B cell (primary cell): Measurements from ENCODE around the gene CCDC107. TPM values are rescaled to one million over a fixed set of nuclear protein-coding genes. Genes with fewer than 3 reads are reported as not detected.

Source experiments
- ATAC-seq: fragments of 200-7000 bp; cut with Tn5 transposase; one replicate; pipeline ENCODE4 v1.10.0; 2021; ENCODE audit warnings: low read depth, mild to moderate bottlenecking, moderate number of reproducible peaks, moderate library complexity
- CTCF ChIA-PET: fragments of 350-600 bp; sonication (Branson Sonifier 250); formaldehyde crosslinking; loops from one replicate; lab custom pipeline; 2021; ENCODE audit warnings: antibody characterized with exemption, inconsistent platforms; lab: Charles Lee
- POLR2A ChIA-PET: fragments of 350-600 bp; sonication (Branson Sonifier 250); formaldehyde crosslinking; loops from one replicate; lab custom pipeline; 2021; ENCODE audit warnings: antibody characterized with exemption; lab: Charles Lee
- DNase-seq: peaks from one replicate; pipeline ENCODE4 v3.0.0; 2013
- H2AFZ ChIP-seq: 2 replicates; pipeline ENCODE4 v1.6.1; 2012; ENCODE audit warnings: mild to moderate bottlenecking, low read depth, low read length; ENCODE audit not compliant: insufficient read depth, poor library complexity, severe bottlenecking
- H3K27ac ChIP-seq, 2 donors: 1 replicate in 1 of 2; 2 replicates in 1 of 2; pipeline ENCODE4 v1.5.1; 2012 to 2013; ENCODE audit warnings: low read length in 2 of 2, mild to moderate bottlenecking in 2 of 2, moderate library complexity in 1 of 2
- H3K27me3 ChIP-seq, 4 experiments: fragments of 200-600 bp in 1 of 4; sonication (generic) in 1 of 4; replicated peaks in 1 of 4; 1 replicate in 2 of 4; 2 replicates in 2 of 4; pipeline versions ENCODE4 v1.6.1 to v1.7.0; 2013 to 2016; ENCODE audit warnings: low read length in 3 of 4, mild to moderate bottlenecking in 2 of 4, mixed read lengths in 1 of 4, moderate library complexity in 1 of 4; ENCODE audit not compliant: insufficient read depth in 4 of 4, control insufficient read depth in 3 of 4; ENCODE audit errors: control extremely low read depth in 1 of 4
- H3K36me3 ChIP-seq, 2 experiments: replicated peaks in 1 of 2; 1 replicate in 1 of 2; 2 replicates in 1 of 2; pipeline versions ENCODE4 v1.6.1 to v1.7.1; 2013; ENCODE audit warnings: low read length in 1 of 2; ENCODE audit not compliant: insufficient read depth in 2 of 2, control insufficient read depth in 1 of 2; ENCODE audit errors: control extremely low read depth in 1 of 2, extremely low read depth in 1 of 2
- H3K4me1 ChIP-seq, 2 donors: fragments of 200-600 bp in 1 of 2; sonication (generic) in 1 of 2; 1 replicate in 1 of 2; 2 replicates in 1 of 2; pipeline versions ENCODE4 v1.5.1 to v1.6.1; 2013 to 2017; ENCODE audit warnings: low read length in 2 of 2; ENCODE audit not compliant: control insufficient read depth in 2 of 2, insufficient read depth in 2 of 2
- H3K4me2 ChIP-seq: replicated peaks from 2 replicates; pipeline ENCODE3; 2012; ENCODE audit warnings: mild to moderate bottlenecking, low read depth, low read length; ENCODE audit not compliant: poor library complexity, severe bottlenecking
- H3K4me3 ChIP-seq, 5 experiments: fragments of 200-600 bp in 1 of 5; sonication (generic) in 1 of 5; 1 replicate in 3 of 5; 2 replicates in 2 of 5; pipeline versions ENCODE4 v1.5.1 to v1.7.0; 2011 to 2016; ENCODE audit warnings: low read length in 4 of 5, mild to moderate bottlenecking in 4 of 5, low read depth in 2 of 5, control low read depth in 1 of 5, moderate library complexity in 1 of 5; ENCODE audit not compliant: insufficient read depth in 1 of 5; ENCODE audit errors: control extremely low read depth in 1 of 5, extremely low read depth in 1 of 5
- H3K79me2 ChIP-seq: fragments of 200-600 bp; sonication (generic); one replicate; pipeline ENCODE4 v1.6.0; 2016; ENCODE audit warnings: low read length; ENCODE audit not compliant: control insufficient read depth, insufficient read depth
- H3K9ac ChIP-seq: fragments of 200-600 bp; sonication (generic); 2 replicates; pipeline ENCODE4 v1.6.1; 2017; ENCODE audit warnings: mild to moderate bottlenecking, low read length, moderate library complexity
- H3K9me3 ChIP-seq, 3 donors: one replicate each; pipeline versions ENCODE4 v1.6.1 to v1.7.1; 2013; ENCODE audit warnings: low read length in 2 of 3; ENCODE audit not compliant: control insufficient read depth in 2 of 3, insufficient read depth in 1 of 3; ENCODE audit errors: control extremely low read depth in 1 of 3
- H4K20me1 ChIP-seq: 2 replicates; pipeline ENCODE4 v1.6.0; 2012; ENCODE audit warnings: mild to moderate bottlenecking, low read length; ENCODE audit not compliant: insufficient read depth, control insufficient read depth, poor library complexity, severe bottlenecking
- H3K27ac Mint-ChIP-seq: one replicate; pipeline ENCODE4 v1.8.0; 2021; ENCODE audit warnings: mixed read lengths
- H3K27me3 Mint-ChIP-seq: one replicate; pipeline ENCODE4 v1.8.0; 2021; ENCODE audit warnings: mixed read lengths
- H3K4me1 Mint-ChIP-seq: one replicate; pipeline ENCODE4 v1.8.0; 2021; ENCODE audit warnings: mixed read lengths
- H3K4me3 Mint-ChIP-seq: one replicate; pipeline ENCODE4 v1.8.0; 2021; ENCODE audit warnings: mixed read lengths
- H3K9me3 Mint-ChIP-seq: one replicate; pipeline ENCODE4 v1.8.0; 2022; ENCODE audit warnings: mixed read lengths; ENCODE audit not compliant: insufficient read depth
- CTCF ChIP-seq: fragments of 200-600 bp; IDR thresholded peaks from one replicate; pipeline ENCODE4 v1.8.0; 2022; ENCODE audit warnings: antibody characterized with exemption, mild to moderate bottlenecking
- EZH2 ChIP-seq: IDR thresholded peaks from 2 replicates; pipeline ENCODE4 v1.6.1; 2012; ENCODE audit warnings: borderline replicate concordance, low read depth, mild to moderate bottlenecking, moderate library complexity, low read length; ENCODE audit not compliant: insufficient read depth, poor library complexity, severe bottlenecking
- WGBS: methylation state at CpG from one replicate; pipeline ENCODE4 v1.1.5; 2013; ENCODE audit warnings: missing lambda C conversion rate; ENCODE audit not compliant: insufficient coverage; 5-methylcytosine and 5-hydroxymethylcytosine counted together
- intact Hi-C: fragments of 100-400 bp; cut with micrococcal nuclease; formaldehyde crosslinking; loops from one replicate; pipeline ENCODE4 v1.10.0; 2022
- polyA plus RNA-seq: library from polyadenylated mRNA; depleted of rRNA; stranded (reverse); fragments of >200 nt; gene quantifications from 2 replicates; pipeline ENCODE4 v1.2.3, GENCODE V29; 2012
- total RNA-seq, 2 donors: library from RNA; stranded (reverse); fragments of 120-200 nt in 1 of 2; gene quantifications; 1 replicate in 1 of 2; 2 replicates in 1 of 2; pipeline versions ENCODE4 v1.2.3 to v1.2.4, GENCODE V29; 2013 to 2022

Gene CCDC107
- total and polyA plus RNA-seq, 2 donors (not counting 1 experiment from before 2014, with no cell fraction given), result 22.5 to 33.8 TPM

GRCh38 chr9:35673132-35674024 is 15.3 kb downstream of the CCDC107 start, which contains the start of gene CA9:
Gene CA9, plus strand, starts transcription at chr9:35673928. Its CDS starts 32 bp downstream, at chr9:35673960.
- intact Hi-C loops, result no loop called here
- H3K4me2 ChIP-seq, result no peak within 1 kb of the TSS
- DNase-seq, result no peak
- no peak within 1 kb of the TSS for H3K9ac ChIP-seq
- ATAC-seq, result no peak
- H2AFZ ChIP-seq, result no peak within 1 kb of the TSS
- Mint-ChIP-seq H3K4me1 (peaks cover 17% of the 10 kb centered on the region), H3K27me3 (peaks cover 9% of the 10 kb centered on the region), H3K27ac (no peak within 1 kb of the TSS), H3K9me3 (no peaks in the 10 kb centered on the region), H3K4me3 (peak within 1 kb of the TSS; percentile 66)
- no peak for TF ChIP-seq CTCF
- TF ChIP-seq EZH2, result no peak
- no peak within 1 kb of the TSS for H3K27ac ChIP-seq
- H3K9me3 ChIP-seq, result peaks cover 0 to 4% (median 0%) of the 10 kb centered on the region in 3 donors
- no peaks in the 10 kb centered on the region for H3K79me2 ChIP-seq
- peaks cover 0 to 14% (median 3%) of the 10 kb centered on the region in 4 experiments for H3K27me3 ChIP-seq
- 96% methylated on average over 8 of the region's 10 CpGs for WGBS
- ChIA-PET POLR2A (interaction anchor here (1.1 kb wide), 1 partner anchor 17 kb away, joined by 3 read pairs; the partner anchor contains the start of gene TPM2), CTCF (interaction anchor here (1.3 to 1.5 kb wide), 3 partner anchors 11 to 21 kb away, joined by 3 to 10 read pairs (median 4); partner anchors contain the start of genes CCDC107 and RMRP)
- peaks cover 10 to 16% of the 10 kb centered on the region in 2 donors for H3K4me1 ChIP-seq
- no peaks in the 10 kb centered on the region for H3K36me3 ChIP-seq
- no peaks in the 10 kb centered on the region for H4K20me1 ChIP-seq
- no peak within 1 kb of the TSS for H3K4me3 ChIP-seq

- WGBS, result 91% methylated on average over 3 of the region's 3 CpGs
- Histone ChIP-seq H4K20me1 (no peaks in the 10 kb centered on the region), H3K27ac (no peak overlapping the region), H3K9me3 (peaks cover 0 to 4% (median 0%) of the 10 kb centered on the region in 3 donors), H3K4me3 (no peak overlapping the region), H3K4me2 (no peak overlapping the region), H3K9ac (no peak overlapping the region), H3K79me2 (no peaks in the 10 kb centered on the region), H3K36me3 (no peaks in the 10 kb centered on the region), H3K4me1 (peaks cover 10 to 16% of the 10 kb centered on the region in 2 donors), H3K27me3 (peaks cover 0 to 14% (median 3%) of the 10 kb centered on the region in 4 experiments), H2AFZ (no peak overlapping the region)
- Mint-ChIP-seq H3K4me3 (no peak overlapping the region), H3K27ac (no peak overlapping the region), H3K27me3 (peaks cover 9% of the 10 kb centered on the region), H3K9me3 (no peaks in the 10 kb centered on the region), H3K4me1 (peaks cover 17% of the 10 kb centered on the region)
- ATAC-seq (no peak), DNase-seq (no peak)
- ChIA-PET POLR2A (no interaction called here), CTCF (interaction anchor here (1.3 to 2.3 kb wide), 5 partner anchors 8 to 23 kb away, joined by 3 to 10 read pairs (median 4); partner anchors contain the start of genes ARHGEF39, CCDC107 and RMRP)
- intact Hi-C loops, result no loop called here
- TF ChIP-seq EZH2, result no peak
- TF ChIP-seq CTCF, result no peak
These were observed 15.9 kb downstream of the CCDC107 start for GRCh38 chr9:35674025-35674361.
